Psoas muscle (tissue), 8 donors: ENCODE results near the gene LPP. TPM values are rescaled to one million over a fixed set of nuclear protein-coding genes. Genes with fewer than 3 reads are reported as not detected.
A peak's percentile ranks its signal among the peaks of the same experiment; 100 is the strongest.

Experiments used
- ATAC-seq, 4 donors: fragments of 200-7000 bp; cut with Tn5 transposase; one replicate each; pipeline ENCODE4 v1.9.1; 2020; ENCODE audit warnings: moderate library complexity in 3 of 4, mild to moderate bottlenecking in 2 of 4
- DNase-seq, 2 donors: peaks; one replicate each; pipeline ENCODE4 v3.0.0-alpha.2; 2020
- H3K27ac ChIP-seq: fragments of 200-600 bp; one replicate; pipeline ENCODE4 v1.8.0; 2022
- H3K27me3 ChIP-seq, 3 donors: fragments of 200-600 bp in 1 of 3; one replicate each; pipeline versions ENCODE4 v1.6.1 to v1.8.0; 2013 to 2022; ENCODE audit warnings: low read length in 2 of 3, mild to moderate bottlenecking in 2 of 3, moderate library complexity in 1 of 3; ENCODE audit not compliant: insufficient read depth in 3 of 3
- H3K36me3 ChIP-seq, 2 donors: fragments of 200-600 bp in 1 of 2; one replicate each; pipeline versions ENCODE4 v1.6.1 to v1.8.0; 2013 to 2022; ENCODE audit warnings: low read depth in 1 of 2, mild to moderate bottlenecking in 1 of 2, moderate library complexity in 1 of 2; ENCODE audit not compliant: insufficient read depth in 1 of 2
- H3K4me1 ChIP-seq: fragments of 200-600 bp; one replicate; pipeline ENCODE4 v1.8.0; 2022
- H3K4me3 ChIP-seq: fragments of 200-600 bp; one replicate; pipeline ENCODE4 v1.8.0; 2022; ENCODE audit warnings: mild to moderate bottlenecking
- H3K9me3 ChIP-seq: fragments of 200-600 bp; one replicate; pipeline ENCODE4 v1.8.0; 2022
- CTCF ChIP-seq: fragments of 200-600 bp; IDR thresholded peaks from one replicate; pipeline ENCODE4 v1.8.0; 2022; ENCODE audit warnings: antibody characterized with exemption
- WGBS, 3 donors: extraction: QIAGEN DNeasy Blood & Tissue Kit; methylation state at CpG; one replicate each; pipeline versions ENCODE4 v1.1.6 to v1.1.7; 2013; 5-methylcytosine and 5-hydroxymethylcytosine counted together
- intact Hi-C, 2 donors: fragments of 100-400 bp; cut with DNase I; formaldehyde crosslinking; loops; one replicate each; pipeline versions ENCODE4 v1.11.0 to v1.14.2; 2022
- polyA plus RNA-seq, 3 donors: library from polyadenylated mRNA; stranded (reverse); fragments of 200-250 nt; gene quantifications; one replicate each; pipeline ENCODE4 v1.2.3, GENCODE V29; 2013
- total RNA-seq, 4 donors: library from RNA; stranded (reverse); fragmentation: NEBNext Ultra II Directional in 2 of 4; extraction: Animal tissue kit (Norgen Biotek cat#: 25700) in 2 of 4; gene quantifications; one replicate each; pipeline versions ENCODE4 v1.2.1 to v1.2.4, GENCODE V29; 2021 to 2023
- donor health status: healthy with polysubstance abuse.
- donor health status: DM: no; HTN: no; CAD: no; lungs with moderate emphysema.
- donor health status: Bipolar disorder and iron deficiency.
- donor health status: healthy.
- donor health status: DM: yes; HTN: yes; CAD: no.
- donor health status: DM: no; HTN: no; CAD: no.
- donor health status: DM: no; HTN: no; CAD: no.
- donor health status: DM: yes; HTN: yes; CAD: no.

The LPP gene
- total and polyA plus RNA-seq, 7 donors, result 2.6 to 80.3 (median 42.8) TPM

- 85 to 92% (median 88%) methylated on average over 2 of the region's 2 CpGs for WGBS, 3 donors
- ATAC-seq (no peak), DNase-seq (no peak)
- no peak for TF ChIP-seq CTCF
- peaks cover 40% of the 10 kb centered on the region for H3K4me1 ChIP-seq
- no peak overlapping the region for H3K27ac ChIP-seq
- no peak overlapping the region for H3K4me3 ChIP-seq
- intact Hi-C loops, result no loop called here
- H3K36me3 ChIP-seq, result no peaks in the 10 kb centered on the region
- H3K9me3 ChIP-seq, result no peaks in the 10 kb centered on the region
- no peaks in the 10 kb centered on the region for H3K27me3 ChIP-seq
Observed at GRCh38 chr3:188177721-188178120, 23.8 kb downstream of the LPP start.

GRCh38 chr3:188178293-188178936, 24.5 kb downstream of the LPP start:
- ATAC-seq (no peak), DNase-seq (no peak)
- no peaks in the 10 kb centered on the region for H3K9me3 ChIP-seq
- intact Hi-C loops, result no loop called here
- peak overlapping the region; percentile 79 for H3K27ac ChIP-seq
- no peak for TF ChIP-seq CTCF
- peaks cover 40% of the 10 kb centered on the region for H3K4me1 ChIP-seq
- no peaks in the 10 kb centered on the region for H3K36me3 ChIP-seq
- WGBS, 3 donors, result 81 to 88% (median 86%) methylated on average over 7 of the region's 7 CpGs
- H3K27me3 ChIP-seq, result no peaks in the 10 kb centered on the region
- H3K4me3 ChIP-seq, result no peak overlapping the region

GRCh38 chr3:188179006-188179966, 25.3 kb downstream of the LPP start:
- WGBS, 3 donors, result 20 to 42% (median 23%) methylated on average over 16 of the region's 16 CpGs
- intact Hi-C loops, result no loop called here
- H3K36me3 ChIP-seq, result no peaks in the 10 kb centered on the region
- DNase-seq, result peak; percentile 40 to 71
- H3K9me3 ChIP-seq, result no peaks in the 10 kb centered on the region
- peak overlapping the region; percentile 6 for H3K4me3 ChIP-seq
- H3K27me3 ChIP-seq, result no peaks in the 10 kb centered on the region
- H3K27ac ChIP-seq, result peak overlapping the region; percentile 79
- peak; percentile 72 to 84 (median 73) for ATAC-seq
- TF ChIP-seq CTCF, result peak; percentile 20
- peaks cover 43% of the 10 kb centered on the region for H3K4me1 ChIP-seq

- DNase-seq (no peak), ATAC-seq (peak in 3 of 4 donors; percentile 21 to 54 (median 22))
- Histone ChIP-seq H3K4me1 (peaks cover 50% of the 10 kb centered on the region), H3K9me3 (no peaks in the 10 kb centered on the region), H3K27ac (peak overlapping the region; percentile 79), H3K36me3 (no peaks in the 10 kb centered on the region), H3K27me3 (no peaks in the 10 kb centered on the region), H3K4me3 (no peak overlapping the region)
- intact Hi-C loops, result no loop called here
- 45 to 76% (median 72%) methylated on average over 7 of the region's 7 CpGs for WGBS, 3 donors
- no peak for TF ChIP-seq CTCF
Observed at GRCh38 chr3:188180114-188180513, 26.2 kb downstream of the LPP start.
